ENCODE measurements around the gene CRTC2.

GRCh38 chr1:153919876-153920852 lies 38.2 kb downstream of the CRTC2 start:
- TF ChIP-seq CTCF (conservative IDR thresholded peaks at IDR 0.05; ENCODE audit: low read depth in 2 of 2) (peak; percentile 16 to 35; a peak in 2 of 4 replicates), EZH2 (IDR thresholded peaks at IDR 0.05; ENCODE audit: low read depth, unreplicated experiment) (no peak), STAT1 (IDR thresholded peaks at IDR 0.05; ENCODE audit: unreplicated experiment) (no peak)
